B cell (primary cell): ENCODE measurements around the gene APOOL.

ENCODE experiments used
- EZH2 ChIP-seq: IDR thresholded peaks from 2 replicates; pipeline ENCODE4 v1.6.1; 2012; ENCODE audit warnings: borderline replicate concordance, low read depth, mild to moderate bottlenecking, moderate library complexity, low read length; ENCODE audit not compliant: insufficient read depth, poor library complexity, severe bottlenecking
- TF ChIP-seq, protein P1 (sequence below): fragments of 200-600 bp; IDR thresholded peaks from one replicate; pipeline ENCODE4 v1.8.0; 2022; ENCODE audit warnings: antibody characterized with exemption, mild to moderate bottlenecking

DNA sequence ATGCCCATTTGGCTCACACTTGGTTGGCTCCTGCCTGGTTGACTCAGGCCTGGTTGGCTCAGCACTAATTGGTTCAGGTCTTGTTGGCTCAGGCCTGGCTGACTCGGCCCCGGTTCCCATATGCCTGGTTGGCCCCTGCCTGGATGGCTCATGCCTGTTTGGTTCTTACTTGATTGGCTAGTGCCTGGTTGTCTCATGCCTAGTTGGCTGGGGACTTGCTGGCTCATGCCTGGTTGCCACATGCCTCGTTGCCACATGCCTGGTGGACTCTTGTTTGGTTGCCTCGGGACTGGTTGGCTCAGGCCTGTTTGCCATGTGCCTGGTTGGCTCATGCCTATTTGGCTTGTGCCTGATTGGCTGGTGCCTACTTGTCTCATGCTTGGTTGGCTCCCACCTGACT lies 103.7 kb downstream of the APOOL start:
- TF ChIP-seq, protein P1, sequence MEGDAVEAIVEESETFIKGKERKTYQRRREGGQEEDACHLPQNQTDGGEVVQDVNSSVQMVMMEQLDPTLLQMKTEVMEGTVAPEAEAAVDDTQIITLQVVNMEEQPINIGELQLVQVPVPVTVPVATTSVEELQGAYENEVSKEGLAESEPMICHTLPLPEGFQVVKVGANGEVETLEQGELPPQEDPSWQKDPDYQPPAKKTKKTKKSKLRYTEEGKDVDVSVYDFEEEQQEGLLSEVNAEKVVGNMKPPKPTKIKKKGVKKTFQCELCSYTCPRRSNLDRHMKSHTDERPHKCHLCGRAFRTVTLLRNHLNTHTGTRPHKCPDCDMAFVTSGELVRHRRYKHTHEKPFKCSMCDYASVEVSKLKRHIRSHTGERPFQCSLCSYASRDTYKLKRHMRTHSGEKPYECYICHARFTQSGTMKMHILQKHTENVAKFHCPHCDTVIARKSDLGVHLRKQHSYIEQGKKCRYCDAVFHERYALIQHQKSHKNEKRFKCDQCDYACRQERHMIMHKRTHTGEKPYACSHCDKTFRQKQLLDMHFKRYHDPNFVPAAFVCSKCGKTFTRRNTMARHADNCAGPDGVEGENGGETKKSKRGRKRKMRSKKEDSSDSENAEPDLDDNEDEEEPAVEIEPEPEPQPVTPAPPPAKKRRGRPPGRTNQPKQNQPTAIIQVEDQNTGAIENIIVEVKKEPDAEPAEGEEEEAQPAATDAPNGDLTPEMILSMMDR: no peak
- TF ChIP-seq EZH2: no peak
